Eye (tissue), 1 donor: ENCODE measurements around the gene PTOV1.

Experiments used
- DNase-seq: peaks from one replicate; pipeline ENCODE4 v3.0.0-alpha.2; 2015

PTOV1 gene

DNA sequence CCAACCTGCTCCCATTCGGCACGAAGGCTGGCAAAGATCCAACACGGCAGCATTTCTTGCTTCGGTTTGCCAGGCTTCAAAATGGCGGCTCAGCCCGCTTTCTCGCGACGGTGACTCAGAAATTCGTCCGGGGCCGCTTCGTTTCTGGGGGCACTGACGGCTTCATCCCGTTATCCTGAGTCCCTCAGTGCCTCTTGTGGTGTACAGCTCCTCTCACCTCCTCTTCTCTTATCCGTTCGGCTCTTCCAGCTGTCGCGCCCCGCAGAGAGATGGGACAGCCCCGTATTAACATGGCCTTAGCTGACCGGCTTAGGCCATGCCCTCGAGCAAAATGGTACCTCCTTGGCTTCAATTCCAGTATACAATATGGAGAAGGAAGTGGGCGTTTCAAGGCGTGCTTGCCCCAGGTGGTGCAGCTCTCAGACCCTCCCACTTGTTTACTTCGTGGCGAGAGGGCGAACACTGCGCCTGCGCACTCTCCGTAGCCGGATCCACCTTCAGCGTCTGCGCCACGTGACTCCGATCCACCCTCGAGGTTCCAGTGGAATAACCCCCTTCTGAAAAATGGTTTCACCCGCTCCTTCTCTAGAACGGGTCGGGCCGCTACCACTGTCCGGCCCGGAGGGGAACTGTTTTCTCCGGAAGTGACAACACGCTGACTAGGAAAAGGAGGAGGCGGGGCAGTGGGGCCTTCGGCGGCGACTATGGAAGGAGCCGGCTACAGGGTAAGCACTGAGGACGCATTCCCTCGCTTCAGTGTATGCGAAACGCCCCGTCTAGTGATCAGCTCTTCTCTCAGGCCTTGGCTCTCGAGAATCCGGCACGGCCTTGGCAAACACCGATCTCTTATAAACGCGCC is 26.3 kb downstream of the PTOV1 start, which contains the start of the genes AKT1S1 and TBC1D17:
Gene AKT1S1, minus strand, starts transcription at position 336 of the 859 bp plus-strand sequence. CDS start 4,060 bp downstream, outside the sequence.
Gene TBC1D17, plus strand, starts transcription at position 683 of the 859 bp plus-strand sequence. Its CDS starts 22 bp downstream, at position 705.
- DNase-seq = peak; percentile 100

DNA sequence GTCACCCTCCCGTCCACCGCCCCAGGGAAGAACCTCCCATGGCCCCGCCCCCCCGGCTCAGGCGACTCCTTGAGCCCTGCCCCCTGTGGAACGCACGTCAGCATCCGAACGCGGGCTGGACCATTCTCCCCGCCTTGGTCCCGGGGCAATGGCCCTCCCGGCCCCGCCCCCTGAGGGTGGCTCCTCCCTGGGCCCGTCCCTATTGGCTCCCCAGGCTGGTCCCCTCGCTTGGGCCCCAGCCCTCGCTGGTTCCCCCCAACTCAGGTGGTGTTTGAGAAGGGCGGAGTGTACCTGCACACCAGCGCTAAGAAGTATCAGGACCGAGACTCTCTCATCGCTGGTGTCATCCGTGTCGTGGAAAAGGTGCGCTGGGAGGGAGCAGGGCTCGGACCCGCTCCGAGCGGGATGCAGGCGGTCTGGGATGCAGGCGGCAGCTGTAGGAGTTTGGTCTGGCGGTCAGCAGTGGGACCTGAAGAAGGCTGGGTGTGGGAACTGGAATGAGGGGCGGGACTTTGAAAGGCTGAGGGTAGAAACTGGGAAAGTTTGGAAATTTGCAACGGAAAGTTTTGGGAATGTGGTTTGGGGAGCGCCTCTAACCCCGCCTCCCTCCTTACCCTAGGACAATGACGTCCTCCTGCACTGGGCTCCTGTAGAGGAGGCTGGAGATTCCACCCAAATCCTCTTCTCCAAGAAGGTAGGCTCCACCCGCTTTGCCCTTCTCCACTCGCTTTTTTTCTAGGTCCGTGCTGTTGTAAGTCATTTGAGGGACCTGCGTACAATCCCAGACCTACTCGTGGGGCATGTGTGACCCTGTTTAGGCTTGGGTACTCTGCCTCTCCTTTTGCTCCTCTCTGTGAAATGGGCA is 27.2 kb downstream of the PTOV1 start:
- peak; percentile 99 for DNase-seq

DNA sequence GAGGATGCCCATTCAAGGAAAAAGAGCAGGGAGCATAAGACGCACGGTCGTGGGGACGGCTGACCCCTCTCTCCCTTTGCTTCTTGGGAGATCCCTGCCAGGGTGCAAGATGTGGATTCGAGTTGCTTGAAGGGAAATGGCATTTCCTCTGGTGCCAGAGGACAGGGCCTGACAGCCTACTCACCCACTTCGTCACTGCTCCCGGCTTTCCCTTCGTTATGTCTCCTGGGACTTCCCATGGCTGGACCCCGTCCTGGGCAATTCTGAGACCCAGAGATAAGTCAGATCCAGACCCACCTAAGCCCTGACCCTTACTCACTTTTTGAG is 27.7 kb downstream of the PTOV1 start:
- DNase-seq = no peak

DNA sequence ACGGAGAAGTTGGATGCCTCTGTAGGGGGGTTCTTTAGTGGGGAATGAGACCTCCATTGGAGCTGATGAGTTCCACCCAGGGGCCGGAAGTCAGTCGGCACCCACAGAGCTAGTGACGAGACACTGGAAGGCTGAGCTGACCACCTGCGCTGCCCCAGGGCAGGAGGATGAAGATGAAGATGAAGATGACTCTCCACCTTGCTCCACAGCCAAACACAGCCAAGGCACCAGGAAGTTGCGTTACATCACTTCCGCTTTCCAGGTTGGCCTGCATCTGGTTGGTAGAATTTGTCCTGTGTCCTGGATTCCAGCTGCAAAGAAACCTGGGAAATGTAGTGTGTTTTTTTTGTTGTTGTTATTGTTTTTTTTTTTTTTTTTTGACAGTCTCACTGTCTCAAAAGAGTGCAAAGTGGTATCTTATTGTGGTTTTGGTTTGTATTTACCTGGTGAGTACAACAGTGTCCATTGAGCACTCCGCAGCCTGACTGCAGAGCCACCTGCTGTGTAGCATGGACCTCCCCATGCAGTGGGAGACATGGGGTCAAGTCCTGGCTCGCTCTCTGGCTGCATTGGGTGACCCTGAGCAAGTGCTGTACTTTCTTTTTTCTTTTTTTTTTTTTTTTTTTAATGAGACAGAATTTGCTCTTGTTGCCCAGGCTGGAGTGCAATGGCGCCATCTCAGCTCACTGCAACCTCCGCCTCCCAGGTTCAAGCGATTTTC is 28.4 kb downstream of the PTOV1 start:
- DNase-seq = no peak

DNA sequence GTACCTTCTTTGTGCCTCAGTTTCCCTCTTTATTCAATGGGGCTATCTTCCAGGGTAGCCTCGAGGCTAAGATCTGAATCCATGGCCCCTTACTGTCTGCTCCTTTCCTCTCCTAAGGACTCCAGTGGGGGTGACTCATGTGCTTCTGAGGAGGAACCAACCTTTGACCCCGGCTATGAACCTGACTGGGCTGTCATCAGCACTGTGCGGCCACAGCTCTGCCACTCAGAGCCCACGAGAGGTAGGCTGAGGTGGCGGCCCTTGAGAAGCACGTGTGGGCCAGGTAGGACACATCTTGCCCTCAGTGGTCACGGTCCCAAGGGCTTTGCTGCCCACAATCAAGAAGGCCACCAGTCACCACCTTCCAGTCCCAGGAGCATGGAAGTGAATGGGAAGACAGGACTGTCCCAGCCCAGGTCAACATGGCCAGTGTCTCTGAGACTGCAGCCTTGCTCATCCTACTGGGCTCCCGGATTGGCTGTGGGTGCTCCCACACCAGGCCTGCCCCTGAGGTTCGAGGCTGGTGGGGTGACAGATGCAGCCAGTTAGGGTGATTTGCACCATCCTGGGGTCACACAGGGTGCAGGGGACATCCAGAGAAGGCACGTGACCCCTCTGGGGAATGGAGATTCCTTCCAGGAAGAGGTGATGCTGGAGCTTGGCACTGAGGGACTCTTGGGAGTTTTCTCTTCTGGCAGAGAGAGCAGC is 29.4 kb downstream of the PTOV1 start:
- no peak for DNase-seq

DNA sequence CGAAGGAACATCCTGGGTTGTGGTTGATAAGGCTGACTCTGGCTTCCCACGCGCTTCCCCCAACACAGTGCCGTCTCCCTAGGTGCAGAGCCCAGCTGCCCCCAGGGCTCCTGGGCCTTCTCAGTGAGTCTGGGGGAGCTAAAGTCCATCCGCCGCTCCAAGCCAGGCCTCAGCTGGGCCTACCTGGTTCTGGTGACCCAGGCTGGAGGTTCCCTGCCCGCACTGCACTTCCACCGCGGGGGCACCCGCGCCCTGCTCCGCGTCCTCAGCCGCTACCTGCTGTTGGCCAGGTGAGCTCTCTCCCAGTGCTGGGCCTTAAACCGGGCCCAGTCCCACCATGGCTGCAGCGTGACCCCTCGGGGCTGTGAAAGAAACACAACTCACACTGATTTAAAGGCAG is 30.2 kb downstream of the PTOV1 start:
- no peak for DNase-seq

DNA sequence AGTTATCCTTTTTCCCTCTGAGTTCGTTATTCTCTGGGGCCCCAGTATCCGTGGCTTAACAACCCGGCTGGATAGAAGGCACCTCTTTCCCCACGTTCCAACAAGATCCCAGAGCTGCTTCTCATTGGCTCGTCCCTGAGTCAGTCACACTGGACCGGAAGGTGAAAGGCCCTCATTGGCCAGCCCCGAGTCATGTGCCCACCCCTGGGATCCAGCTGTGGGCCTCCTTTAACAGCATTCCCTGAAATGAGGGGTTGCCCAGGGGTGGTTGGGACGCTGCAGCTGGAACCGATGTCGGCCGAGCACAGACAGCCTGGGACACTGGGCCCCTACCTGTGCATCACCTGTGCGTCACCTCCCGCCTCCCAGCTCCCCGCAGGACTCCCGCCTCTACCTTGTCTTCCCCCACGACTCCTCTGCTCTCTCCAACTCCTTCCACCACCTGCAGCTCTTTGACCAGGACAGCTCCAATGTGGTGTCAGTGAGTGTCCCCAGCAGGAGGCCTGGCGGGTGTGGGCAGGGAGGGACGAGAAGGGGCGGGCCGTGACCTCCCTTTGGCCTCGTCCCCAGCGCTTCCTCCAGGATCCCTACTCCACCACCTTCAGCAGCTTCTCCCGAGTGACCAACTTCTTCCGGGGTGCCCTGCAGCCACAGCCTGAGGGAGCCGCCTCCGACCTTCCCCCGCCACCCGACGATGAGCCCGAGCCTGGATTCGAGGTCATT is 30.9 kb downstream of the PTOV1 start:
- DNase-seq = no peak

DNA sequence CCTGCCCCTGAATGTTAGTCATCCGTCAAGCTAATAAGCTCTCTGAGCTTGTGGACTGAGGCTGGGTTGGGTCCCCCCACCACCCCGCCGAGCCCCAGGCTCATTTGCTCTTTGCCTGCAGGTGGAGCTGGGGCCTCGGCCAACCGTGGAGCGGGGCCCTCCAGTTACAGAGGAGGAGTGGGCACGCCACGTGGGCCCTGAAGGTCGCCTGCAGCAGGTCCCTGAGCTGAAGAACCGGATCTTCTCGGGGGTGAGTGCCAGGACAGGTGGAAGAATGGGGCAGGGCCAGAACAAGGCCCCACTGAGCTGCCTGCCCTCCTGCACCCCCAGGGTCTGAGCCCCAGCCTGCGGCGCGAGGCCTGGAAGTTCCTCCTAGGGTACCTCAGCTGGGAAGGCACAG is 31.7 kb downstream of the PTOV1 start:
- DNase-seq = no peak

DNA sequence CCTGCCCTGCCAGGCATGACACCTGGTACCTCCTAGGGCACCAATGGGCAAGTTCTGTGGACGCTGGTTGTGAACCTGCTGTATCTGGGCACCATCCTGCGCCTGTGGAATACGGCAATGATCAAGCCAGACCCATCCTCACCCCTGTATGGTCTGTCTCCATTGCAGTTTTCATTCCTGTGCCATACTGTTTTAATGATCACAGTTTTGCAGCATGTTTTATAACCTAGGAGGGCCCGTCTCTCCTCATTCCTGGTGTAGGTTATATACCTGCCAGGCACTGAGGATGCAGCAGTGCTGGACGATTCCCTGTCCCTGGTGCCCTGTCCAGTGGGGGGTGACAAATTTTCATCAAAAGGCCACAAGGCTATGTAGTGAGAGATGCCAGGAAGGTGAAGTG is 32.1 kb downstream of the PTOV1 start:
- no peak for DNase-seq

DNA sequence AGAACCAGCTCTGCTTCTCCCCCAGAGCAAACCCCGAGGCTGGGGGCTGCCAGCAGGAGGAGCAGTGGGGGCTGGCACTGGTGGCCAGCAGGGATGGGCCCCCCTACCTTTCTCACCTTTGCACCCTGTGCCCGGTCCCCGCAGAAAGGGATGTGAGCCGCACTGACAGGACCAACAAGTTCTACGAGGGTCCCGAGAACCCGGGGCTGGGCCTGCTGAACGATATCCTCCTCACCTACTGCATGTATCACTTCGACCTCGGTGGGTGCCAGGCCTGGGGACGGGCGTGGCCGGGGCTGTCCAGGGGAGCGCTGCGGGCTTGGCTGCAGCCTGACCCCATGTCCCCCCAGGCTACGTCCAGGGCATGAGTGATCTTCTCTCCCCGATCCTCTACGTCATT is 33.1 kb downstream of the PTOV1 start:
- DNase-seq = no peak

DNA sequence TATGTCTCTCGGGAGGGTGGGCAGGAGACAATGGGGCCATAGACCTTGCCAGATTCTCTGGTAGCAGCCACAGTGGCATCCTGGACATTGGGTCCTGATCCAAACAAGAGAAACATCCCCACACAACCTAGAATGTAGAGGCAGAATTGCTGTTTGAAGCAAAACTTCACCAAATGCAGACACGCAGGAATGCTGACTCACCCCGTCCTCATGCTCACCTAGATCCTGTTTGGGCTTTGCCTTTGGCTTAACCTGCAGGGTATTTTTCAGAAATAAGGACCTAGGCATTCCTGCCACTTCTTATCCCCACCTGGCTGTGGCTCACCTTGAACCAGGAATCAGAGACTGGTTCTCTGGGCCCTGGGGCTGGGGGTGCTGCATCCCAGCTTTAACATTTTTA is 33.8 kb downstream of the PTOV1 start:
- DNase-seq = no peak

DNA sequence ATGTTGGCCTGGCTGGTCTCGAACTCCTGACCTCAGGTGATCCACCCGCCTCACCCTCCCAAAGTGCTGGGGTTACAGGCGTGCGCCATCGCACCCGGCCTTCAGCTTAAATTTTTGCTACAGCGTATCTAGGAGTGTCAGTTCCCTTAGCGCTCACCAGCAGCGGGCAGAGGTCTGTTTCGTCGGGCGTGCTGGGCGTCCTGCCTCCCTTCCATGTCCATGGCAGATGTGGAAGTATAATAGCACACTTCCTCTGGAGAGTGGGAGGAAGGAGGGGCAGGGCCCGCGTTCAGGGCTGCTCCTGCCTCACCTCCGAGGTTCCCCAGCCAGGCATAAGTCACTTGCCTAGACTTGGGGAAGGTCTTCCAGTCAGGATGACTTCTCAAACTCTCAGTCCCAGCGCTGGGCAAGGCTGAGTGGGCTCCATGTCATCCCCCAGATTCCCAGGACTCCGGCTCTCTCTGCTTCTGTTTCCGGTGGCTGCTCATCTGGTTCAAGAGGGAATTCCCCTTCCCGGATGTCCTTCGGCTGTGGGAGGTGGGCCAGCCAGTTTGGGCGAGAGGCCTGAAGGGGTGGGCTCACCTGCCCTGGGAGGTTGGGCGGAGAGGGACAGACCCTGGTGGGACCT is 36.2 kb downstream of the PTOV1 start:
- no peak for DNase-seq

DNA sequence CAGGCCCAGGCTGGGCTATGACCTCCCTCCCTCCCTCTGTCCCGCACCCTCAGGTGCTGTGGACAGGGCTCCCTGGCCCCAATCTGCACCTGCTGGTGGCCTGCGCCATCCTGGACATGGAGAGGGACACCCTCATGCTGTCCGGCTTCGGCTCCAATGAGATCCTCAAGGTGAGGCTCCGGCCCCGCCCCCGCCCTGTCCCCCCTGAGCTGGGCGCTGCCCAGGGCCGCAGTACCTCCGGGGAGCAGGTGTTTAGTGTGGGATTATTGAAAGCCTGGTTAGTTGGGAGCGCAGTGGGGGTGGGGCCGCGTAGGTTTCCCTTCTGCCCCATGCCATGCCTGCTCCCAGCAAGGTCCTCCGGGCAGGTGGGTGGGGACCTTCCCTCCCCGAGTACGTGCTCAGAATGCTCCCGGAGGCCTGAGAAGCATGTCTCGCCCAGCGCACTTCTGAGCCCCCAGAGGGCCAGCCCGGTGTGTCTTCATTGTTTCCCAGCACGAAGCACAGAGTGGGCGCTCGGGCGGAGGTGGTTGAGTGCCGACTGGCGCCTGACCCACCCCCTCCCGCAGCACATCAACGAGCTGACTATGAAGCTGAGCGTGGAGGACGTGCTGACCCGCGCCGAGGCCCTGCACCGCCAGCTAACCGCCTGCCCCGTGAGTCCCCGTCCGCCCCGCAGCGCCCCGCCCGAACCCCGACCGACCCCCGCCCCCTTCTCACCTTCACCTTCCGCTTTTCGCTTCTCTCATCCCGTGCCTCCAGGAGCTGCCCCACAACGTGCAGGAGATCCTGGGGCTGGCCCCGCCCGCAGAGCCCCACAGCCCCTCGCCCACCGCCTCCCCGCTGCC is 36.9 kb downstream of the PTOV1 start:
- DNase-seq = no peak

DNA sequence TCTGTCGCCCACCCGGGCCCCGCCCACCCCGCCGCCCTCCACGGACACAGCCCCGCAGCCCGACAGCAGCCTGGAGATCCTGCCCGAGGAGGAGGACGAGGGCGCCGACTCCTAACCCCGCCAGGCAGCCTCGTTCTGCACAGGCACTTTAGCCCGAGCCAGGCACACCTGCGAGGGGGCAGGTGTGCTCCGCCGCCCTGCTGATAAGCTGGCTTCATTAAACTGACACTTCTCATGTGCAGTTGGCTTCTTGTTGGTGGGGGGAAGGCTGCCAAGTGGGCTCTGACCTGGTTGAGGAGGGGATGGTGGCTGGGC is 37.5 kb downstream of the PTOV1 start:
- no peak for DNase-seq

DNA sequence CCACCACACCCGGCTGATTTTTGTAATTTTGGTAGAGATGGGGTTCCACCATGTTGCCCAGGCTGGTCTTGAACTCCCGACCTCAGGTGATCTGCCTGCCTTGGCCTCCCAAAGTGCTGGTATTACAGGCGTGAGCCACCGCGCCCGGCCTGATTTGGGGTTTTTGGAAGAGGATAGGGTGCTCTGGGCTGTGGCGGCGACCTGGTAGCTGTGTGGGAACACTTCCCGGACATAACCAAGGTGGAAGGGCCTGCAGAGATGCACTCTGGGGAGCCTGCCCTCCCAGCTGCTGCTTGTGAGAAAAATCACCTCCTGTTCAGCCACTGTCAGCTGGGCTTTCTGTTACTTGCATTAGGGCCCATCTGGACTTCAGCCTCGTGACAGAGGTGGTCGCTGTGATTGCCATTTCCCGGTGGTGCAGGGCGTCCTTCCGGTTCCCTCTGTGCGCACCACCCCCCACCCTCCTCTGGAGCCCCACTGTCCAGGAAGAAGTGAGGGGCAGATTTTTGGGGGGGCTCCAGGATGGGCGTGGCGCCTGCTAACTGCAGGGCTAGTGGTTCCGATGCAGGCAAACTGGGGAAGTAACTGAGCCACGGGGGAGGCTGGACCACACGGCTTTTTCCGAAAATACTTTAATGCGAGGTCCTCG is 38.2 kb downstream of the PTOV1 start:
- peak; percentile 37 for DNase-seq

DNA sequence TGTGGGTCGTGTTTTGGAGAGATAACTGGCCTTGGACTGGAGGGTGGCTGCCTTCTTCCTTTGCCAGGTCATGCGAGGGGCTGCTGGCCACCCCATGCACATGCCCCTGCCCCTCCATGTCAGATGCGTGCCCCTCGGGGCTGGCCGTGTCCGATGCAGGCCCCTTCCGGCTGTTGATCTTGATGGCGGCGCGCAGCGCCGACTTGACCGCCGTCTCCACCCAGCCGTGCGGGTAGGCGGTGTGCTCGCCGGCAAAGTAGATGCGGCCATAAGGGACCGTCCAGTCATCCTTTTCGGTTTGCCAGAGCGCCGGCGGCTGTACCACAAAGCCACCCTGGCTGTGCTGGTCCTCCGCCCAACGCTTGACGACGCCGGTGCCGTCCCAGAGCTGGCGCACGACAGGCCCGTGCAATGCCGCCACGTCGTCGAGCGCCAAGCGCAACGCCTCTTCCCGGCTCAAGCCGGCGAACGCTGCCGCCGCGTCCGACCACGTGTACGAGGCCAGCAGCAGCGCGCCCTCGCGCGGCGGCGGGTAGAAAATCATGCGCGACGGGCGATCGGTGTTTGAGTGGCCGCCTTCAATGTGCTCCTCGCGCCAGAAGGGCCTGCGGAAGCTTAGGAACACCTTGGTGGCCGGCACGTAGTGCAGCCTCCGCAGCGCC is 38.9 kb downstream of the PTOV1 start:
- peak; percentile 91 for DNase-seq

DNA sequence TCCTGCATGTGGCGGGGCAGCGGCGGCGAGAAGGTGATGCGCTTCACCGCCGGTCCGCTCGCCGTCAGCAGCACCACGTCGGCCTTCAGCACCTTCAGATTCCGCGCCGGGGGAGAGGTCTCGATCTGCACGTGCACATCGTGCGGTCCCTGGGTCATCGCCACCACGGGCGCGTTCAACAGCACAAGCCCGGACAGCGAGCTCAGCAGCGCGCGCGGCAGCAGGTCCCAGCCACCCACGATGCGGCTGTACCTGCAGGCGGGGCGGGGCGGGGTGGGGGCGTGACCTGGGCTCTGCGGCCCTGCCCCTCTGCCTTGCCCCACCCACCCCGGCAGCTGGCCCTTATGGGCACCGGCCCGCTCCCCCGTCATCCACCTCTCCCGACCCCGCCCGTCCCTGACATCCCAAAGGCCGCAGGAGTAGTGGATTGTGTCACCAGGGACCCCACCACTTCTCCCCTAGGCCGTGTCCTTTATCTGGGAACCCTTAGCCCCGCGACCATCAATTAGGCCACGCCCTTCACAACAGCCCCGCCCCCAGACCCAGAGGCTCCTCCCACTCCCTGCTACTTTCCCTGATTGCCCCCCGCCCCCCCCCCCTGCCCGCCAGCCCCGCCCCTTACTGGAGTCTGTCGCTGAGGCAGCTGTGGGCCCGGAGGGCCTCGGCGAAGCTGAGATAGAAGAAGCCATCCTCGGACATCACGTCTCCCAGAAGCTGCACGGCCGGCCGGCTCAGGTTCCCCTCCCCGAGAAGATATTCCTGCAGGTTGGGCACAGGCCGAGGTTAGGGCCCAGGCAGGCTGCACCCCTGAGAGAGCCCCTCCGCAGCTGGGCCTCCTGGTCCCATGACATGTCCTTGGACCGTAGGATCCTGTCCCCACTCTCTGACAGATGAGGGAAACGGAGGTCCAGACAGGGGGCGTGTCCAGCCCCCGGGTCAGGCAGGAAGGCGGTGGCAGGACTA is 39.7 kb downstream of the PTOV1 start:
- peak; percentile 79 for DNase-seq

DNA sequence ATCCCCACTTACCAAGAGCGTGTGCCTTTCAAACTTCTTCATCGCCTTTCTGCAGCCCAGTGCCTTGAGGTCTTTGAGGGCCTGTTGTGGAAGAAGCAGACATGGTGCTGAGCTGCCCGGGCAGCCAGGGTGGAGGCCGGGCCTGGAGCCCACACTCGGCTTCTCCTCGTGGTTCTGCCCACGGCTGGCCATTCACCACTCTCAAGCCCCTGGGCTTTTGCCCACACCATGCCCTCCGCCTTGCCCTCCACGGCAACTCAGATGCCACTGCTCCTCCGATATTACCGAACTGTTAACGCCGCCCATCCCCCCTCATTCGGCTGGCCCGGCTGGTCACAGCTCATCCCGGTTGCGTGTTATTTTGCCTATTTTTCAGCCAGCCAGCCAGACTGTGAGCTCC is 40.4 kb downstream of the PTOV1 start:
- DNase-seq = no peak
